HepG2 (cell line): ENCODE measurements around the gene VAV2. TPM values are rescaled to one million over a fixed set of nuclear protein-coding genes. Genes with fewer than 3 reads are reported as not detected.

Source experiments
- ATAC-seq: fragments of 200-7000 bp; cut with Tn5 transposase; 3 replicates; pipeline ENCODE4 v1.9.1; 2020; ENCODE audit warnings: mild to moderate bottlenecking, moderate library complexity
- BruUV-seq: library from RNA; stranded (reverse); fragments of 400-500 nt; replicated peaks from 2 replicates; lab custom pipeline; 2021; lab: Mats Ljungman, UMichigan
- CTCF ChIA-PET: fragments of 300-600 bp; formaldehyde crosslinking; extraction: SDS; loops from one replicate; lab custom pipeline; 2021; ENCODE audit warnings: low total read pairs, inconsistent platforms, low intra/inter-chr PET ratio; lab: Yijun Ruan, JAX
- POLR2A ChIA-PET: fragments of 350-600 bp; sonication (Branson Sonifier 250); formaldehyde crosslinking; loops from one replicate; lab custom pipeline; 2020; ENCODE audit warnings: antibody characterized with exemption, inconsistent platforms; lab: Yijun Ruan, JAX
- DNase-seq: peaks from one replicate; pipeline ENCODE4 v3.0.0-alpha.2; 2015; ENCODE audit warnings: low spot score
- FAIRE-seq: peaks from 3 replicates; lab custom pipeline; 2011; peaks lifted over from hg19 to GRCh38; lab: Jason Lieb, UNC
- H2AFZ ChIP-seq: one replicate; pipeline ENCODE4 v1.6.1; 2011; ENCODE audit warnings: low read length, inconsistent platforms
- H3K27ac ChIP-seq: fragments of 300-600 bp; 3 replicates; pipeline ENCODE4 v1.8.0; 2011; ENCODE audit warnings: mixed run types, mild to moderate bottlenecking, mixed read lengths, low read length, inconsistent platforms; ENCODE audit not compliant: insufficient read depth; ENCODE audit errors: extremely low read length
- H3K27me3 ChIP-seq, 2 experiments: fragments of 200-600 bp in 1 of 2; 2 replicates in 1 of 2; 3 replicates in 1 of 2; pipeline versions ENCODE4 v1.6.0 to v1.8.0; 2011; ENCODE audit warnings: low read length in 2 of 2, mild to moderate bottlenecking in 2 of 2, moderate library complexity in 2 of 2, inconsistent platforms in 1 of 2; ENCODE audit not compliant: insufficient read depth in 2 of 2, control insufficient read depth in 1 of 2
- H3K36me3 ChIP-seq, 2 experiments: fragments of 200-600 bp in 1 of 2; replicated peaks in 1 of 2; 2 replicates in 1 of 2; 3 replicates in 1 of 2; pipeline versions ENCODE4 v1.5.1 to v1.8.0; 2011; ENCODE audit warnings: low read length in 2 of 2, inconsistent platforms in 1 of 2; ENCODE audit not compliant: insufficient read depth in 2 of 2, control insufficient read depth in 1 of 2
- H3K4me1 ChIP-seq: 2 replicates; pipeline ENCODE4 v1.5.1; 2012; ENCODE audit warnings: low read length, inconsistent platforms; ENCODE audit not compliant: insufficient read depth
- H3K4me2 ChIP-seq: 2 replicates; pipeline ENCODE4 v1.6.0; 2011; ENCODE audit warnings: low read depth, low read length, inconsistent platforms
- H3K4me3 ChIP-seq, 3 experiments: fragments of 200-600 bp in 1 of 3; sonication (generic), shearing (Covaris generic) in 1 of 3; replicated peaks in 1 of 3; 2 replicates each; pipeline ENCODE4 v1.5.1; 2011 to 2016; ENCODE audit warnings: low read length in 3 of 3, inconsistent platforms in 2 of 3, low read depth in 2 of 3, mild to moderate bottlenecking in 2 of 3, control low read depth in 1 of 3, mixed read lengths in 1 of 3; ENCODE audit not compliant: insufficient read depth in 1 of 3
- H3K79me2 ChIP-seq: one replicate; pipeline ENCODE4 v1.6.1; 2011; ENCODE audit warnings: low read length, inconsistent platforms; ENCODE audit not compliant: insufficient read depth
- H3K9ac ChIP-seq: 2 replicates; pipeline ENCODE4 v1.6.0; 2011; ENCODE audit warnings: mild to moderate bottlenecking, low read depth, low read length, inconsistent platforms; ENCODE audit not compliant: insufficient read depth
- H3K9me3 ChIP-seq: 2 replicates; pipeline ENCODE4 v1.5.1; 2012; ENCODE audit warnings: mild to moderate bottlenecking, low read length
- H4K20me1 ChIP-seq: 2 replicates; pipeline ENCODE4 v1.6.0; 2011; ENCODE audit warnings: inconsistent platforms, mild to moderate bottlenecking, low read length, moderate library complexity; ENCODE audit not compliant: insufficient read depth
- AGO2 ChIP-seq: fragments of 200-400 bp; formaldehyde crosslinking; optimal IDR thresholded peaks from 2 replicates; pipeline ENCODE3; 2017; ENCODE audit warnings: mild to moderate bottlenecking, low read depth, low read length, moderate library complexity
- EP300 ChIP-seq, 3 experiments: sonication (generic) in 1 of 3; formaldehyde crosslinking in 1 of 3; IDR thresholded peaks; 2 replicates each; pipeline versions ENCODE4 v1.5.1 to v1.6.1; 2011 to 2020; ENCODE audit warnings: low read depth in 2 of 3, low read length in 2 of 3, borderline replicate concordance in 1 of 3, improper control_type of control experiment in 1 of 3, mild to moderate bottlenecking in 1 of 3, missing genetic modification reagents in 1 of 3, moderate library complexity in 1 of 3
- MTA1 ChIP-seq: sonication (generic); formaldehyde crosslinking; IDR thresholded peaks from 2 replicates; pipeline ENCODE4 v1.4.0; 2020; ENCODE audit warnings: missing genetic modification reagents, mild to moderate bottlenecking, borderline replicate concordance
- MXI1 ChIP-seq: IDR thresholded peaks from 3 replicates; pipeline ENCODE4 v1.6.1; 2012; ENCODE audit warnings: low read depth, low read length, inconsistent platforms, borderline replicate concordance
- RARA ChIP-seq: IDR thresholded peaks from 2 replicates; pipeline ENCODE4 v1.6.1; 2016; ENCODE audit warnings: missing genetic modification reagents, missing compliant biosample characterization
- RBM22 ChIP-seq: fragments of 200-400 bp; formaldehyde crosslinking; optimal IDR thresholded peaks from 2 replicates; pipeline ENCODE3; 2017; ENCODE audit warnings: mild to moderate bottlenecking, low read length, moderate library complexity
- ZBTB33 ChIP-seq: sonication (generic); formaldehyde crosslinking; IDR thresholded peaks from 2 replicates; pipeline ENCODE4 v1.4.0; 2020; ENCODE audit warnings: missing genetic modification reagents
- ZFP36L1 ChIP-seq: sonication (generic); formaldehyde crosslinking; IDR thresholded peaks from 2 replicates; pipeline ENCODE4 v1.8.0; 2022; ENCODE audit warnings: mild to moderate bottlenecking, missing genetic modification reagents, moderate library complexity
- ZNF629 ChIP-seq: sonication (generic); formaldehyde crosslinking; conservative IDR thresholded peaks from 2 replicates; pipeline ENCODE4 v1.5.0; 2020; ENCODE audit warnings: missing genetic modification reagents
- WGBS: methylation state at CpG from one replicate; pipeline ENCODE4 v1.1.6; 2017; ENCODE audit warnings: low lambda C conversion rate; 5-methylcytosine and 5-hydroxymethylcytosine counted together
- in situ Hi-C: cut with HindIII; loops from 2 replicates; pipeline ENCODE4 v1.10.0; 2017; ENCODE audit warnings: low pct_unique_long_range_greater_than_20kb; ENCODE audit not compliant: extremely low pct_ligation_motif_present
- intact Hi-C: fragments of 100-400 bp; cut with micrococcal nuclease; formaldehyde crosslinking; loops from one replicate; pipeline ENCODE4 v1.10.0; 2022; ENCODE audit not compliant: unreplicated experiment
- polyA plus RNA-seq, 8 experiments: library from polyadenylated mRNA; depleted of rRNA in 3 of 8; stranded (reverse) in 7 of 8; unstranded in 1 of 8; fragments of >200 nt; fragmentation: Illumina TruSeq in 4 of 8; extraction: Trizol in 4 of 8; gene quantifications; 2 replicates each; pipeline versions ENCODE4 v1.2.1 to v1.2.3, GENCODE V29; 2011 to 2016; ENCODE audit warnings: low read depth in 4 of 8, missing spikeins in 1 of 8, mixed read lengths in 1 of 8; ENCODE audit not compliant: insufficient read depth in 1 of 8
- total RNA-seq, 5 experiments: library from RNA; depleted of rRNA; stranded (reverse); fragments of >200 nt; fragmentation: Illumina TruSeq; extraction: Trizol; gene quantifications; 2 replicates each; pipeline ENCODE4 v1.2.3, GENCODE V29; 2016; ENCODE audit warnings: low read depth in 1 of 5

VAV2 gene
- total and polyA plus RNA-seq, 2 of the 13 experiments (the other 11 are each of a cell fraction or from before 2014, with no cell fraction given) = 22.5 to 22.9 TPM

- Histone ChIP-seq H3K79me2 (no peaks in the 10 kb centered on the region), H3K4me1 (peaks cover 44% of the 10 kb centered on the region), H4K20me1 (peaks cover 9% of the 10 kb centered on the region; the same call in 1 of the 2 replicates), H3K9ac (no peak overlapping the region), H3K27me3 (no peaks in the 10 kb centered on the region), H3K27ac (peak overlapping the region; percentile 74), H2AFZ (no peak overlapping the region), H3K36me3 (peaks cover 12 to 44% of the 10 kb centered on the region in 2 experiments; a peak in 4 of 5 replicates), H3K9me3 (no peaks in the 10 kb centered on the region)
- ATAC-seq = no peak
- CTCF ChIA-PET = no interaction called here
- FAIRE-seq = no peak
- DNase-seq = no peak
- in situ Hi-C loops = no loop called here
- POLR2A ChIA-PET = no interaction called here
- WGBS = 98% methylated on average over 17 of the region's 29 CpGs
- no peak for TF ChIP-seq ZFP36L1 (CRISPR knock-in tag)
- TF ChIP-seq MXI1 = no peak
- TF ChIP-seq RARA (CRISPR knock-in tag) = no peak
- TF ChIP-seq EP300 (IDR thresholded peaks at IDR 0.05; ENCODE audit: low read depth in 2 of 2, low read length in 2 of 2) = no peak
- TF ChIP-seq EP300 (CRISPR knock-in tag; IDR thresholded peaks at IDR 0.05; ENCODE audit: borderline replicate concordance) = no peak
- TF ChIP-seq RBM22 = peak; percentile 19
- peak; percentile 20; the same call in 1 of the 2 replicates for TF ChIP-seq MTA1 (CRISPR knock-in tag)
- peak; percentile 53 for TF ChIP-seq AGO2
- TF ChIP-seq ZNF629 (CRISPR knock-in tag) = peak; percentile 85
- peak; percentile 66 for TF ChIP-seq ZBTB33 (CRISPR knock-in tag)
- TF ChIP-seq, all 625 proteins: peak for 5
- intact Hi-C loops = no loop called here
- BruUV-seq = no TSS peak
- no peak overlapping the region for H3K4me3 ChIP-seq
- 0 out of 2 replicates have a peak overlapping the region, but pooled peaks have one; percentile 25 for H3K4me2 ChIP-seq
Observed at GRCh38 chr9:133813749-133814585, 178.2 kb downstream of the VAV2 start.
